CD4-positive, alpha-beta T cell (primary cell): Measurements from ENCODE around the gene EFHC2. TPM values are rescaled to one million over a fixed set of nuclear protein-coding genes. Genes with fewer than 3 reads are reported as not detected.

ENCODE experiments used
- ATAC-seq: fragments of 200-7000 bp; cut with Tn5 transposase; one replicate; pipeline ENCODE4 v1.10.0; 2022; ENCODE audit warnings: mild to moderate bottlenecking; ENCODE audit not compliant: poor library complexity
- CTCF ChIA-PET: fragments of 350-600 bp; sonication (Branson Sonifier 250); formaldehyde crosslinking; loops from one replicate; lab custom pipeline; 2021; ENCODE audit warnings: antibody characterized with exemption, inconsistent platforms; lab: Charles Lee
- POLR2A ChIA-PET: fragments of 350-600 bp; sonication (Branson Sonifier 250); formaldehyde crosslinking; loops from one replicate; lab custom pipeline; 2021; ENCODE audit warnings: antibody characterized with exemption, inconsistent platforms; lab: Charles Lee
- DNase-seq, 14 experiments: peaks; one replicate each; pipeline ENCODE4 v3.0.0-alpha.2; 2013 to 2020; ENCODE audit warnings: mixed read lengths in 2 of 14
- H3K27ac ChIP-seq, 2 donors: one replicate each; pipeline versions ENCODE4 v1.5.1 to v1.7.0; 2013; ENCODE audit warnings: low read length in 2 of 2, low read depth in 1 of 2, mild to moderate bottlenecking in 1 of 2
- H3K27me3 ChIP-seq, 2 experiments: 1 replicate in 1 of 2; 2 replicates in 1 of 2; pipeline versions ENCODE4 v1.6.1 to v1.7.0; 2013; ENCODE audit warnings: low read length in 2 of 2, control low read depth in 1 of 2, mild to moderate bottlenecking in 1 of 2, moderate library complexity in 1 of 2; ENCODE audit not compliant: insufficient read depth in 2 of 2, control insufficient read depth in 1 of 2
- H3K36me3 ChIP-seq: one replicate; pipeline ENCODE4 v1.6.1; 2013; ENCODE audit warnings: low read length, control low read depth; ENCODE audit not compliant: insufficient read depth
- H3K4me1 ChIP-seq: one replicate; pipeline ENCODE4 v1.6.1; 2013; ENCODE audit warnings: low read length, control low read depth; ENCODE audit not compliant: insufficient read depth
- H3K4me3 ChIP-seq: one replicate; pipeline ENCODE4 v1.5.1; 2013; ENCODE audit warnings: mild to moderate bottlenecking, low read length, moderate library complexity
- H3K9me3 ChIP-seq, 2 experiments: 1 replicate in 1 of 2; 2 replicates in 1 of 2; pipeline versions ENCODE4 v1.6.1 to v1.7.0; 2013; ENCODE audit warnings: low read length in 2 of 2, mild to moderate bottlenecking in 2 of 2, control low read depth in 1 of 2, moderate library complexity in 1 of 2; ENCODE audit not compliant: control insufficient read depth in 1 of 2, insufficient read depth in 1 of 2
- H3K27ac Mint-ChIP-seq: one replicate; pipeline ENCODE4 v1.8.0; 2020; ENCODE audit warnings: mixed read lengths
- H3K27me3 Mint-ChIP-seq: one replicate; pipeline ENCODE4 v1.8.0; 2021; ENCODE audit warnings: mixed read lengths
- H3K36me3 Mint-ChIP-seq: one replicate; pipeline ENCODE4 v1.8.0; 2021; ENCODE audit warnings: low read depth, mixed read lengths
- H3K4me1 Mint-ChIP-seq: one replicate; pipeline ENCODE4 v1.8.0; 2021; ENCODE audit warnings: low read depth, mixed read lengths
- H3K4me3 Mint-ChIP-seq: one replicate; pipeline ENCODE4 v1.8.0; 2020; ENCODE audit warnings: mild to moderate bottlenecking, mixed read lengths
- H3K9me3 Mint-ChIP-seq: one replicate; pipeline ENCODE4 v1.8.0; 2020; ENCODE audit warnings: mixed read lengths
- CTCF ChIP-seq: fragments of 200-600 bp; IDR thresholded peaks from one replicate; pipeline ENCODE4 v1.8.0; 2022; ENCODE audit warnings: antibody characterized with exemption, mild to moderate bottlenecking
- intact Hi-C, 2 experiments: fragments of 100-400 bp; cut with DNase I in 1 of 2; cut with micrococcal nuclease in 1 of 2; formaldehyde crosslinking; loops; one replicate each; pipeline versions ENCODE4 v1.15.1 to v1.9.0; 2023 to 2025; cut with DNase I, micrococcal nuclease
- total RNA-seq, 174 experiments: library from RNA in 2 of 174; stranded (reverse) in 2 of 174; gene quantifications; one replicate each; pipeline ENCODE4 v1.2.3 and lab custom pipeline; 2021 to 2026

EFHC2 gene
- total RNA-seq, 2 experiments from 2014 or later = 2.7 to 3.0 TPM

- Histone ChIP-seq H3K36me3 (no peaks in the 10 kb centered on the region), H3K9me3 (no peaks in the 10 kb centered on the region), H3K27ac (no peak overlapping the region), H3K27me3 (no peaks in the 10 kb centered on the region), H3K4me1 (peaks cover 7% of the 10 kb centered on the region), H3K4me3 (no peak overlapping the region)
- intact Hi-C loops = no loop called here
- H3K9me3 Mint-ChIP-seq = no peaks in the 10 kb centered on the region
- peaks cover 31% of the 10 kb centered on the region for H3K4me1 Mint-ChIP-seq
- H3K27ac Mint-ChIP-seq = peak overlapping the region; percentile 30
- peak in 3 of 14 experiments; percentile 3 to 40 (median 16) for DNase-seq
- CTCF ChIA-PET = no interaction called here
- no peak for ATAC-seq
- no peak overlapping the region for H3K4me3 Mint-ChIP-seq
- no peaks in the 10 kb centered on the region for H3K36me3 Mint-ChIP-seq
- no peaks in the 10 kb centered on the region for H3K27me3 Mint-ChIP-seq
- TF ChIP-seq CTCF = no peak
- POLR2A ChIA-PET = interaction anchor here (1.2 kb wide), 1 partner anchor 30 kb away, joined by 3 read pairs; no protein-coding TSS in a partner anchor
Measured at GRCh38 chrX:44314259-44314734, 29.2 kb downstream of the EFHC2 start.

DNA sequence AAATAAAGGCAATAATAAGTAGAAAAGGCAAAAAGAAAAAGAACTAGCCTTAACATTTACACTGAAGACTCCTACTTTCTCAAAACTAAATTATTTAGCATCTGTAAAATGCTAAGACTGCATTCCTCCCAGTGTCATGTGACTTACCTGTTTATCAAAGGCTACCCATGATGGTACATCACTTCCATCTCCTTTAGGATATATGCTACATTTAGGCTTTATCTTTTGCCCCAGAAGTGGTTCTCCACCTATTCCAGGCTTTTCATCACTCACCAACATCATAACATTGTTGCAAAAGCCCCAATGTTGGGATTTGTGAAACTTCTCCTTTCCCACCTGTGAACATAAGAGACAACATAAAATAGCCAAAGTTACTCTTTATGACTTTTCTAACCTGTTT is 31.1 kb downstream of the EFHC2 start:
- no peaks in the 10 kb centered on the region for H3K9me3 ChIP-seq
- no peak overlapping the region for H3K4me3 Mint-ChIP-seq
- H3K36me3 Mint-ChIP-seq = no peaks in the 10 kb centered on the region
- H3K27me3 Mint-ChIP-seq = no peaks in the 10 kb centered on the region
- H3K27ac Mint-ChIP-seq = no peak overlapping the region
- H3K27me3 ChIP-seq = no peaks in the 10 kb centered on the region
- H3K4me1 ChIP-seq = peaks cover 7% of the 10 kb centered on the region
- no peak for TF ChIP-seq CTCF
- no peak for ATAC-seq
- DNase-seq = no peak
- intact Hi-C loops = no loop called here
- no peaks in the 10 kb centered on the region for H3K9me3 Mint-ChIP-seq
- no peak overlapping the region for H3K4me3 ChIP-seq
- POLR2A ChIA-PET = no interaction called here
- peaks cover 31% of the 10 kb centered on the region for H3K4me1 Mint-ChIP-seq
- H3K36me3 ChIP-seq = no peaks in the 10 kb centered on the region
- H3K27ac ChIP-seq = no peak overlapping the region
- CTCF ChIA-PET = no interaction called here

DNA sequence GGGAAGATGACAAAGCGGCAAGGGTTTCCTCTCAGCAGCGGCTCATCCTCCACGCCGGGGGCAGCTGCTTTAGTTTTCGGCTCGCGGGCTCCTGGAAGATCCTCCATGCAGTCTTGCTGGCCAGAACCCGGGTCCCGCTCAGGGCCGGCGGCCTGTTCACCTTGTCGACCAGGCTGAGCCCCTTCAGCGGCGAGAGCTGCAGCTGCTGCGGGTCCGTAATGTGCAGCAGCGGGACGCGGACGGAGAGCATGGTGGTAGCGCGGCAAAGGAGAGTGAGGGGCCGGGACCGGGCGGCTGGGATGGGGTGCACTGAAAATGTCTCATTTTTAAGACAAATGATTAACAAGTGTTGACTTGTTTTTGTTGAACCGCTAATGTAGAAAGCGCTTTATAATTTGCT is 33.2 kb downstream of the EFHC2 start:
- Mint-ChIP-seq H3K9me3 (no peaks in the 10 kb centered on the region), H3K4me3 (no peak overlapping the region), H3K36me3 (no peaks in the 10 kb centered on the region), H3K27ac (no peak overlapping the region), H3K4me1 (peaks cover 26% of the 10 kb centered on the region), H3K27me3 (no peaks in the 10 kb centered on the region)
- no peaks in the 10 kb centered on the region for H3K9me3 ChIP-seq
- no peaks in the 10 kb centered on the region for H3K36me3 ChIP-seq
- no peak for TF ChIP-seq CTCF
- ChIA-PET CTCF (no interaction called here), POLR2A (no interaction called here)
- H3K4me1 ChIP-seq = peaks cover 7% of the 10 kb centered on the region
- H3K27me3 ChIP-seq = no peaks in the 10 kb centered on the region
- no peak for ATAC-seq
- DNase-seq = no peak
- no peak overlapping the region for H3K27ac ChIP-seq
- no peak overlapping the region for H3K4me3 ChIP-seq
- intact Hi-C loops = no loop called here
